T-helper 2 cell treated with Interferon-gamma antibody and Interleukin-4, amounts not matched to agents 5 μg/mL and 100 μg/mL, for 36 hours (primary cell): ENCODE results near the gene PTGES2.
"Not testable (repeated sequence)": the region's sequence is repeated elsewhere in the genome, so short reads cannot be mapped to it uniquely, and the experiment has no call there.

ENCODE experiments used
- DNase-seq: peaks from one replicate; pipeline ENCODE4 v3.0.0; 2021; ENCODE audit warnings: low spot score
- H3K27ac Mint-ChIP-seq: one replicate; pipeline ENCODE4 v1.8.0; 2021; ENCODE audit warnings: mild to moderate bottlenecking, mixed read lengths
- H3K27me3 Mint-ChIP-seq: one replicate; pipeline ENCODE4 v1.8.0; 2021; ENCODE audit warnings: low read depth, mixed read lengths
- H3K36me3 Mint-ChIP-seq: one replicate; pipeline ENCODE4 v1.8.0; 2021; ENCODE audit warnings: low read depth, mixed read lengths
- H3K4me1 Mint-ChIP-seq: one replicate; pipeline ENCODE4 v1.8.0; 2021; ENCODE audit warnings: low read depth, mixed read lengths
- H3K4me3 Mint-ChIP-seq: one replicate; pipeline ENCODE4 v1.8.0; 2022; ENCODE audit warnings: mild to moderate bottlenecking, moderate library complexity, mixed read lengths
- H3K9me3 Mint-ChIP-seq: one replicate; pipeline ENCODE4 v1.8.0; 2021; ENCODE audit warnings: mixed read lengths

PTGES2 gene

GRCh38 chr9:128073253-128073886, 54.2 kb downstream of the PTGES2 start:
- Mint-ChIP-seq H3K9me3 (no peaks in the 10 kb centered on the region), H3K4me3 (peak overlapping the region; percentile 58), H3K27me3 (no peaks in the 10 kb centered on the region), H3K4me1 (peaks cover 43% of the 10 kb centered on the region), H3K36me3 (peaks cover 46% of the 10 kb centered on the region), H3K27ac (peak overlapping the region; percentile 69)
- DNase-seq = no peak

- no peak for DNase-seq
- Mint-ChIP-seq H3K4me3 (peak overlapping the region; percentile 95), H3K27me3 (no peaks in the 10 kb centered on the region), H3K9me3 (no peaks in the 10 kb centered on the region), H3K36me3 (peaks cover 40% of the 10 kb centered on the region), H3K27ac (peak overlapping the region; percentile 80), H3K4me1 (peaks cover 35% of the 10 kb centered on the region)
Observed at GRCh38 chr9:128072144-128073021, 55.1 kb downstream of the PTGES2 start.

GRCh38 chr9:128071475-128071874, 56.1 kb downstream of the PTGES2 start:
- H3K27me3 Mint-ChIP-seq, H3K9me3 Mint-ChIP-seq, DNase-seq: not testable (repeated sequence)
- Mint-ChIP-seq H3K4me1 (peaks cover 30% of the 10 kb centered on the region), H3K36me3 (peaks cover 34% of the 10 kb centered on the region), H3K4me3 (peak overlapping the region; percentile 95), H3K27ac (peak overlapping the region; percentile 80)

- Mint-ChIP-seq H3K36me3 (peaks cover 34% of the 10 kb centered on the region), H3K4me3 (peak overlapping the region; percentile 95), H3K27me3 (no peaks in the 10 kb centered on the region), H3K9me3 (no peaks in the 10 kb centered on the region), H3K27ac (peak overlapping the region; percentile 68), H3K4me1 (peaks cover 34% of the 10 kb centered on the region)
- no peak for DNase-seq
Observed at GRCh38 chr9:128070874-128071273, 56.7 kb downstream of the PTGES2 start.
